Kidney capillary endothelial cell (primary cell): ENCODE measurements around the gene COL17A1.
A peak's percentile ranks its signal among the peaks of the same experiment; 100 is the strongest.

Experiments used
- DNase-seq: peaks from one replicate; pipeline ENCODE4 v3.0.0-alpha.2; 2018; ENCODE audit warnings: low spot score

Gene COL17A1

GRCh38 chr10:103986360-103986759, 99.3 kb downstream of the COL17A1 start:
- no peak for DNase-seq

GRCh38 chr10:103985726-103986125, 100.0 kb downstream of the COL17A1 start:
- no peak for DNase-seq

GRCh38 chr10:103983367-103983911, 102.2 kb downstream of the COL17A1 start:
- DNase-seq: peak; percentile 43

- peak; percentile 29 for DNase-seq
Observed at GRCh38 chr10:103982639-103983038, 103.0 kb downstream of the COL17A1 start.
